IPS-NIHi11 (cell line): ENCODE data around the gene DGAT2.
"Not testable (repeated sequence)": the region's sequence is repeated elsewhere in the genome, so short reads cannot be mapped to it uniquely, and the experiment has no call there.

Experiments used
- DNase-seq: peaks from one replicate; pipeline ENCODE4 v3.0.0; 2012; ENCODE audit warnings: mixed read lengths, low spot score

Gene DGAT2

GRCh38 chr11:75768112-75768908, at the start of gene DGAT2:
Gene DGAT2, plus strand, starts transcription at chr11:75768778. Its CDS starts 214 bp downstream, at chr11:75768992.
- peak; percentile 90 for DNase-seq

- no peak for DNase-seq
Measured at GRCh38 chr11:75719340-75720239, 49.0 kb upstream of the DGAT2 start.

GRCh38 chr11:75720639-75721038, 47.9 kb upstream of the DGAT2 start:
- DNase-seq: no peak

DNA sequence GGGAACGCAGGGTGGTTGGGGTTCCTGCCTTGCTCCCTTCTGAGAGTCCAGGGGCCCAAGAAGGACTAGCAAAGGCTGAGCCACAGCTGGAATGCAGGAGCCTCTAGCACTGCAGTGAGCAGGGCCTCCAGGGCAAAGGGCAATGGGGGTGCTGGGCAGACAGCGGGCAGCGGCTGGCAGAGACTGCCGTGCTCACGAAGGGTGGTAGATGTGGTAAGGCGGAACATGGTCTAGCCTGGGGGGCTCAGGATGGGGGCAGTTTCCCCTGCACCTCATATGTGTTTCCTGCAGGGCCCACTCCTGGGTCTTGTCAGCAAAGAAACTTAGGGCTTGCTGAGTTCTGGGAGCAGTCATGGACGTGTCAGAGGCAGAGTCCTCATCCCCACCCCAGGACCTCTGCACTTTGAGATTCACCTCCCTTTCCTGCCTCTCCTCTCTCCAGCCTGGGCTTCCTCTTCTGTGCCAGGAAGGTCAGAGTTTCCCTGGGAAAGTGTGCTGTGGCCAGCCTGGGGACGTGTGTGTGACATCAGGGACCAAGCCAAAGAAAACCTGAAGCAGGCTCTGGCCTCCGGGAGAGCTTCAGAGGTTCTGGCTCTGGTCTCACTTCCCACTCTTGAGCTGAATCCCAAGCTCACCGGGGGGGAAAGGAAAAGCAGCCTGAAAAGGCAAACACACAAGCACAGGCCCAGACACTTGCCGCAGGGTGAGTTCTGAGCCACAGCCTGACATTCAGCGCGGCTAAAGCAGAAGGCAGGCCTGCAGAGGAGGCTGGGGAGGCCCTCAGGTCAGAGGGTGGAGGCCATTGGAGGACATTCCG, 46.5 kb upstream of the DGAT2 start:
- no peak for DNase-seq

- no peak for DNase-seq
Measured at GRCh38 chr11:75722669-75723042, 45.9 kb upstream of the DGAT2 start.

DNA sequence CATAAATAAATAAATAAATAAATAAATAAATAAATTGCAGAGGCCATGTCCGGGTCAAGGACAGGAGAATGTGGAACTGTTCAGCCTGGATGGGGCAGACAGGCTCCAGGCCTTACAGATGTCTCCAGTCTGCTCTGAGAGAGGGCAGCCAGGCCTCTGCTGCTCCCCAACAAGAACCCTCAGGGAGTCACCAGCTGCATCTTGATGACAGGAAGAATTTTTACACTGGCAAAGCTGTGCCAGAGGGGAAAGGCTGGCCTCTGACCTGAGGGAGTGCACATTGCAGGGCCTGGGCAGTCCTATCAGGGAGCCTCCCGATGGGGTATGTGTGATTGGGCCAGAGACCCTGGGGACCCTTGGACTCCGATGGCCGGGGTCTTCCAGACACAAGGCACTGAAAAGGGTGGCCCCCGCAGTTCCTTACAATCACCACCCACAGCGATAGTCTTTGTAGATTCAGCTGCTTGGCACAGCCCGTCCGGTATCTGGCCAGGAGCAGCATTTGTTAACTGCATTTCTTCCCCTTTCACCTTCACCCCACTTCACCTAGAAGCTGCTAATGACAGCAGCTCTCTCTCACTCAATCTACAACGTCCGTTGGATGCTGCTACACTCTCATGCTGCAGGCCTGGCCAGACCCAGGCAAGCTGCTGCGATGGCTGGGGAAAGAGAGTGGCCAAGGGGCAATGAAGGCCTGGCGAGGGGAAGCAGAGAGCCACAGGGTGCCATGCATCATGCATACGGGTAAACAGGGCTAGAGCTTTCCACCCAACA, 42.8 kb upstream of the DGAT2 start:
- no peak for DNase-seq

DNA sequence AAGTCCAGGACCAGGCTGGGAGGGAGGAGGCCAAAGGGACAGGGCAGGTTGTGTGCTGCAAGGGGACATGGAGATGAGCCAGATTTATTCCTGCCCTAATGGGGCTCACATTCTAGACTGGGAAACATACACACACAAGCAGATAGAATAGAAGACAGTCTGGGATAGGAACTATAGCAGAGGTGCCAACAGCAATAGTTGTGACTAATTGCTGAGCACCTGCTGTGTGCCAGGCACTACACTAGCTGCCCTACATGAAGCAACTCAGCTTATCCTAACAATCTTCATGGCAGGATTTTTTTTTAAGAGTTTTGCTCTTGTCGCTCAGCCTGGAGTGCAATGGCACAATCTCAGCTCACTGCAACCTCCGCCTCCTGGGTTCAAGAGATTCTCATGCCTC, 39.6 kb upstream of the DGAT2 start:
- DNase-seq: no peak

DNA sequence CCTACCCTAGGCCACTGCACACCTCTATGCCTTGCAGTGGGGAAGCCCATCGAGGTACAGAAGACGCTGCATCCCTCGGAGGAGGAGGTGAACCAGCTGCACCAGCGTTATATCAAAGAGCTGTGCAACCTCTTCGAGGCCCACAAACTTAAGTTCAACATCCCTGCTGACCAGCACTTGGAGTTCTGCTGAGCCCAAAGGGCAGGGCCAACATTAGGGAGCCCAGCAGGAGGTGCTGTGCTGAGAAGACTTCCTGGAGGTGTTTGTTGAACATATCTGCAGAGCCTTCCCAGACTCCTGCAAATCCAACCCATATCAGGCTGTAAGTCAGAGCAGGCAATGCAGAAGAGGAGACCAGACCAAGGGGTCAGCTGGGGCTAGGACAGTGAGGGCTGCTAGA, 37.5 kb upstream of the DGAT2 start:
- no peak for DNase-seq

DNA sequence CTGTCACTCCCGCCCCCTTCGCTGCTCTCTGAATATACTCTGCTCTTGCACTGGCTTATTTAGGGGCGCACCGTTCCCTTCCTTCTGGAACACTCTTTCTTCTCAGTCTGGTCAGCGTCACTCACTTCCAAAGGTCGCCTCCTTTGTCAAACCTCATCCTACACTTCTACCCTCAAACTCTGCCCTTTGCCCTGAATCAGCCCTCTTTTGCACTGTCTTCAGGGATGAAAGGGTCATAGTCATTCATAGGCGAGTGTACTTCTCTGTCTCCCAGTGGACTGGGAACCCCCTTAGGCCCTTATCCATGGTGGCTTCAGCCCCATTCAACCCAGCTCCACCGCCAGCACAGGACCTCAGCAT, 35.5 kb upstream of the DGAT2 start:
- no peak for DNase-seq

DNA sequence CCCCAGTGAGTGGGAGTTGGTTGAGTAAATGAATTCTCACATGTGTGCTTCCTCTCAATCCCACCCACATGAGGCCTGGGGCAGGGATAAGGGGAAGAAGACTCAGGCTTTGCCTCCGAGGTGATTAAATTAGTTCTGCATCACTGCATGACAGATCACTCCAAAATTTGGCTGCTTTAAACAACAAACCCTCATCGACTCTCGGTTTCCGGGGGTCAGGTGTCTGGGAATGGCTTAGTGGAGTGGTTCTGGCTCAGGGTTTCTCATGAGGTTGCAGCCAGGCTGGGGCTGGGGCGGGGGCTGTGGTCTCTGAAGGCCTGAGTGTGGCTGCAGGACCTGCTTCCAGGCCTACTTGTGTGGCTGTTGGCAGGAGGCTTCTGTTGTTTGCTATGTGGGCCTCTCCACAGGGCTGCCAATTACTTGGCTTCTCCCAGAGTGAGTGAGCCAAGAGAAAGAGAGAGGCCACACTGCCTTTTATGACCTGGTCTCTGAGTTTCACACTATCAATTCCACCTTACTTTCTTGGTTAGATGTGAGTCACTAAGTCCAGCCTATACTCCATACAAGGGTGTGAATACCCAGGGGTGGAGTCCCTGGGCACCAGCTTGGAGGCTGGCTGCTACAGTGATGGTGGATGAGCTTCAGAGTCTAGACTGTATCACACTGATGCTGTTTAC, 35.0 kb upstream of the DGAT2 start:
- no peak for DNase-seq

GRCh38 chr11:75734491-75735180, 33.9 kb upstream of the DGAT2 start:
- DNase-seq: no peak

- DNase-seq: no peak
Measured at GRCh38 chr11:75735181-75735845, 33.3 kb upstream of the DGAT2 start.

- DNase-seq: no peak
Measured at GRCh38 chr11:75737314-75737713, 31.3 kb upstream of the DGAT2 start.

GRCh38 chr11:75740681-75741080, 27.9 kb upstream of the DGAT2 start:
- DNase-seq: no peak

GRCh38 chr11:75743159-75743558, 25.4 kb upstream of the DGAT2 start:
- not testable (repeated sequence) for DNase-seq

GRCh38 chr11:75743711-75744563, 24.6 kb upstream of the DGAT2 start:
- no peak for DNase-seq

DNA sequence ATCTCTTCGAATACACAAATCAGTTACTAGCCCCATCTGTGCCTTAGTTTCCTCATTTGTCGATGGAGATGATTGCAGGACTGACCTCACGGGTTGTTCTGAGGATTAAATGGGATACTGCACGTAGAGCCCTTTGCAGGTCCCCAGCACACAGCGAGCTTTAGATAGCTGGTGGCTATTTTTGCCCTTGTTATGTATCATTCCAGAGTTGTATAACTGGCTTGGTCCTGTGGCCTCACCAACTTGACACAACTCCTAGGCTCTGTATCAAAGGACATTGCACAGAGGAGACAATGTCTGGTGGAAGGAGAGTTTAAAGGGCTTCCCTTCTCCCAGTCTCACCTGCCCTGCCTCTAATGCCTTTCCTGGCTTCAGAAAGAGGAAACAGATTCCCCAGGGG, 22.8 kb upstream of the DGAT2 start:
- DNase-seq: no peak

- DNase-seq: not testable (repeated sequence)
Measured at GRCh38 chr11:75748729-75749273, 19.8 kb upstream of the DGAT2 start.

GRCh38 chr11:75754933-75755332, 13.6 kb upstream of the DGAT2 start:
- DNase-seq: not testable (repeated sequence)
